Activated CD4-positive, alpha-beta T cell treated with anti-CD3 and anti-CD28 coated beads, Interleukin-2, amount 50 U/mL, for 48 hours (primary cell): Measurements from ENCODE around the gene CNTNAP2.

Experiments
- DNase-seq, 2 experiments: peaks; one replicate each; pipeline ENCODE4 v3.0.0-alpha.2; 2020

Gene CNTNAP2

DNA sequence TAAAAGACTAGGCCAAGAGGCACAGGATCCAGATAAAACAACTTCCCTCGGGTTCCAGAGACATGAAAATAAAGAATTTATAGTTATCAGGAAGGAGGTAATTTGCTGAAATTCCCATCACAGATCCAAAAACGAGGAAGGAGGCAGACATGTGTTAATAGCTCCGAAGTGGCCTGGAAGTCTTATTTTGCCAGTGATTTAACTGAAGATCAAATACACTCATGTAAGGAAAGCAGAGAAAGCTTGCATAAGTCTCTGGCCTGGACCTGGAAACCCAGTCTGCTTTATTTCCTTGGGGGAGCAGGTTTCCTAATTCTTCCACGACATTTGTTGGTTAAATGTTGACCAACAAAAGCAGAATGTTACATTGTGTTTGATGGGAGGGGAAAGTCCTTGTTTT lies 1975.3 kb downstream of the CNTNAP2 start:
- DNase-seq = no peak

DNA sequence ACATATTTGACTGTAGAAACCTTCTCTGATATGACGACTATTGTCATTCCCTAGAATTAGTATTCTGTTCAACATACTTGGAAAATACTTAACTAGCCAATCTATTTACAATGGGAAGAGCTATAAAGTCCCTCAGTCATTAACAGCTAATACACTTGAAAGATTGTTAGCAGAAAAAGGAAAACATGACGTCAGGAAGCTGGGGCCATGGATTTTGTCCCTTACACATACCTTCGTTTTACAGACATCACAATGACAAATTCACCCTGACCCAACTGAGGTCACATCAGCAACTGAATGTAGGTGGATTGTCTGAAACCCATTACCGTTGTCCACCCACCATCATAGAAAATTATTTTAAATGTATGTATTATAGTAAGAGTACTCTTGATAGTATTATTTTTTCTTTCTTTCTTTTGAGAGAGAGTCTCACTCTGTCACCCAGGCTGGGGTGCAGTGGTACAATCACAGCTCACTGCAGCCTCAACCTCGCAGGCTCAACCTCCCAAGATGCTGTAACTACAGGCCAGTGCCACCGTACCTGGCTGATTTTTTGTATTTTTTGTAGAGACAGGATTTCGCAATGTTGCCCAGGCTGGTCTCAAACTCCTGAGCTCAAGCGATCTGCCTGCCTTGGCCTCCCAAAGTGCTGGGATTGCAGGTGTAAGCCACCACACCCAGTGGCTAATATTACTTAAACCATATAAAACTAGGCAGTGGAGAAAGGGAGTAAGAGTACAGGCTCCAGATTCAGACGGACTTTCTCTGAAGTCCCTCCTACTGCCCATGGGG lies 1977.0 kb downstream of the CNTNAP2 start:
- no peak for DNase-seq

DNA sequence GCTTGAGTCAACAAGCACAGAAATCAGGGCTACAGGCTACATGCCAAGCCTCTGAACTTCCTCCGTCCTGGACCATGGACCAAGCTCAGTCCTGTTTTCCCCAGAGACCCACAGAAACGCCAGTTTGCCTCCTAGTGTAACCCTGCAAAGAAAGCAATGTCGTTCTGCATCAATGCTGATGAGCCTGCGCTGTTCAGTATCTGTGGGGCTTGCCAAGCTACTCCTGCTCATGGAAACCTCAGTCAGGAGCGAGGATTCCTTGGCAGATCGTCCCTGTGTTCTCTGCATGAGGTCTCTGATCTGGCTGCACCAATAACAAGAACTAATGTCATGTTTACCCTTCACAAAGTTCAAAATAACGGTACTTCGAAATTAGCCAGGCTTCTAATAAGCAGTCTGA lies 1978.5 kb downstream of the CNTNAP2 start:
- DNase-seq = no peak

DNA sequence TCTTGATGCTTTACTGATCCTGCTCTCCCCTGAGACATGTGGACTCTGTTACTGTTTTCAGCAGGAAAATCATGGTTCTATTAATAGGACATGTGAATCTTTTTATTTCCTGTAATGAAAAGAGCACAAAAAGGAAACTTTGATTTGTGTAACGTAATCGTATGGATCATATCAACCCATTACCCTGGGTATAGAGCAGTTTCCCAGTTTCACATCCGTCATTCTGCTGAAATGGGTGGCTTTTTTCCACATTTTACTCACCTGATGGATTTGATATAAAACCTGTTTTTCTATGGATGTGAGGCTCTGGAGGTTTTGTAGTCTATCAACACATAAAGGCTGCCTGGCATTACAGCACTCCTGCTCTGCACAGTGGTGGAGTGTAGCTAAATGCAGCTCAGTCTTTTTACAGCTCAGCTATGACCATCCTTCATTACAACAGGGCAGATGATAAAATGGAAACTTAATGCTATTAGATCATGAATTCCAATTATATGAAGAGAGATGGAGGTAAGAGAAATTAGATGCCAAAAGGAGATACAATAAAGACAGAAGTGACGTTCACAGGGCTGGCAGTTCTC lies 1987.6 kb downstream of the CNTNAP2 start:
- no peak for DNase-seq

DNA sequence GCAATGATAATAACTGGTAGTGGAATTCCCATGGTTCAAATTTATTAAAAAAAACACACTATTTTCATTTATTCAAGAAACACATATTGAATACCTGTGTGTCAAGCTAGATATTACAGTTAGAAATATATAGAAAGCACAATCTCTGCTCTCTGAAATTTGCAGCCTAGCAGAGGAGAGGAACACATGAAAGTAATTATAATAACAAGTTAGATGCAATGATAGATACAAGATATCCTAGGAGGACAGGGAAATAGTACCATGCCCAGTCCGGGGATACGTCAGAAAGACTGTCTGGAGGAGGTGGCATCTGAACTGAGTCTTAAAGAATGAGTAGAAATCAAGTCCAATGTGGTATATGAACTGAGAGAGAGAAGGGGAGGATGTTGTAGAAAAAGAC lies 1988.3 kb downstream of the CNTNAP2 start:
- DNase-seq = no peak

DNA sequence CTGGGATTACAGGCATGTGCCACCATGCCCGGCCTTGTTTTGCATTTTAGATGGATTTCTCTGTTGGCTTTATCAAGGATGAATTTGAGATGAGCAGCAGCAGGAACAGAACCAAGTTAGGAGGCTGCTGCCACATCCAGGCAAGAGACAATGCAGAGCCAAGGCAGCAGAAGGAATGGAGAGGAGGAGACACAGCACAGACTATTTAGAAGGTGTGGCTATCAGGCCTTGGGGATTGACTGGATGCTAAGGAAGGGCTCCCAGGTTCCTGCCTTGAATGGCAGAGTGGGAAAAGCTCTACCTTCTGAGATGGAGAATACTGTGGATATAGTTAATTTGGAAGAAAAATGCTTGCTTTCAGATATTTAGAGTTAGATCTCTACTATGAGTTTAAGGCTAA lies 1989.3 kb downstream of the CNTNAP2 start:
- DNase-seq = no peak

DNA sequence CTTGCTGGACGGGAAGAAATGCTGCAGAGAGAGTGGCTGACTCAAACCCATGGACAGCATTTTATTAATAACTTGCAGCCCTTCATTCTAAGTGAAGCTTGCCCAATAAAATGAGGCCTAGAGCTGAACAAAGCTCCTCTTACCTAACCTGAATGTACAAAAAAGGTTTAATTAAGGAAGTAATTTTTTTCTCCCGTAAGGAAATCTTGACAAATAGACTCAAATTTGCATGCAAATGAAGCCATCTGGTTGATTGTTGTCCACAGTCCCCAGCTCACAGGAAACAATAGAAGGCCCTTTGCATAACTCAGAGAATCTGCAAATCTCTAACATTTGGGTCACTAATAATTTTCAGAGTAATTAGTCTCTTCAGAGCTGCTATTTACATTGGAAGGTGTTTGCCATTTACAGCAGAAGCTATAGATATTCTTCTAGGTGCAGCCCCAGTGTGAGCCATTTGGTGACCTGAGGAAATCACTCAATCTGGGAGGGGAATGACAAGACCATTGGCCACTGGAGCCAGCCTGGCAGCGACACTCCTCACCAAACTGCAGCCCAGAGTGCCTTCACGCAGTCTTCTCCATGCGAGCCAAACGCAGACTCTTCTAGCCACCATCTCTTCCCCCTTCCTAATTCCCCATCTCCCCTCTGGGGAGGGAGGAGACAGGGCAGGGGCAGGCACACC lies 1991.0 kb downstream of the CNTNAP2 start:
- no peak for DNase-seq

DNA sequence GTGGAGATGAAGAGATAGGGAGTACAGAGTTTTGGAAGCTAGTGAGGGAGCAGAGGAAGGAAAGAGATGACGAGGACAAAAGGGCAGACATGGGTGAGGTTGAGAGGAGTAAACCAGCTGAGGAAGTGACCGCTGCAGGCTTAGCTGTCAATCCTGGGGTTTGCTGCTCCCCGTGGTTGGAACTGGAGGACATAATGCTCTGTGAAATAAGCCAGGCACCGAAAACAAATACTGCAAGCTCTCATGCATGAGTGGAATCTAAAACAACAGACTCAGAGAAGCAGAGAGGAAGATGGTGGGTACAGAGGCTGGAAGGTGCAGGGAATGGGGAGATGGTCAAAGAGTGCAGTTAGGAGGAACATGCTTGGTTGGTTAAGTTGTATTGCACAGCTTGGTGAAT lies 1991.8 kb downstream of the CNTNAP2 start:
- no peak for DNase-seq

DNA sequence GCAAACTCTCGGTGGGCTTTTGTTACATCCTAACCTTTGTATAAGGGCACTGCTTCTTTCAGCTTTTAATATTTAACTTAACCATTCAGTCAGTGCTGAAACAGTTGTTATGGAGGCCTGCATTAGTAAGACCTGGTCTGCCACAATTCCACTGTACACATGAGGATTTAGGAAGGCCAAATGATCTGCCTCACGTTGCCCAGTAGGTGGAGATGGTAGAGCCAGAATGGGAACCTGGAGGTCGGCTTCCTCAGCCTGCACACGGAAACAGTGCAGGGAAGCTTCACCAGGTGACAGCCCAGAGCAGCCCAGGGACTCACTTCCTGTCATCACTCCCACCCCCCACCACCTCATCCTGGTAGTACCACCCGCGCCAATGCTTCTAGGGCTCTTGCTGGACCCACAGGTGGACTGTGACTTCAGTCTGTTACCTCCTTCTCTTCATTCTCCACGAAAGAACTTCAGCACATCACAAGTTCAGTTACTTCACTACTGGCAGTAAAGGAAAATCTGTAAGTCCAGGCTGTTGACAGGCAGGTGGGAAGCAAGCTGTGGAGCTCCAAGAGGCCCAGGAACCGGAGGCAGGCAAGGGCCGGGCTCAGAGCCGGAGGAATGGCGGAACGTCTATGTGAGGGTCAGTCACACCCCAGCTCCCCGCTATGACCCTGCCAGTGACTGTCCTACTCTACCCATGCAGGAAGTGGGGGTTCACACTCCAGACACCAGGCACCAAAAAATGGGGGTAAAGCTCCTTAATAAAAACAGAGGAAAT lies 1993.7 kb downstream of the CNTNAP2 start:
- no peak for DNase-seq

DNA sequence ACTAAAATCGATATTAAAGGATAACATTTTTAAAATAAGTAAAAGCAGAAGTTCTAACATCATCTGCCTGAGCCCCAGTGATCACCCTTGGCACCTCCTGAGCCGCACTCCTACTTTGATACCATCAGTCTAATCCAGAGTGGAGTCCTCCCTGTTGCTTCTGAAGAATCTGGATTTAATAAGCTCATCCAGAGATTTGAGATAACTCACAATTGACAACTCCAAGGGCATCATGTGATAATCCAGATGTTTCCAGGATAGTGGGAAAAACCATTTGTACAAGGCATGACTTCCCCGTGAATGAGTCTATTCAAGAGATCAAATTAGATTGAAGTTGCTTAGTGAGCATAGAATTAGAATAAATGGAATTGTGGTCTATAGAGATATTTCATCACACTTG lies 1998.2 kb downstream of the CNTNAP2 start:
- no peak for DNase-seq

DNA sequence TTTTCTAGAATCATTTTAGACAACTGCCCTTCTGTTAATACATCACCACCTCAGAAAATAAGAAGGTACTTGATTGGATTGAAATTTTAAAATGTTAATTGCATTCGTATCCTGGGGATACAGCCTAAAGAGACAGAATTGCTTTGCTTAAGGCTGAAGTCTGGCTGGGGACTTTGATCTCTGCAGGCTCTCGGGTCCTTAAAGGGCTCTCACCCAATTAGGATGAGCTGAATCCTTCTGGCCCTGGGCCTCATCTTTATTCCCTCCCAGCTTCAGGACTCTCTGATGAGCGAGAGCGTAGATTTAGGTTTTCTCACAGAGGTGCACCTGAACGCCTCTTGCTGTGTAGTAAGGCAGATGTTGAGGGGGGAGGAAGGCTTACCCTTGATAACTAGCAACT lies 1998.7 kb downstream of the CNTNAP2 start:
- no peak for DNase-seq

DNA sequence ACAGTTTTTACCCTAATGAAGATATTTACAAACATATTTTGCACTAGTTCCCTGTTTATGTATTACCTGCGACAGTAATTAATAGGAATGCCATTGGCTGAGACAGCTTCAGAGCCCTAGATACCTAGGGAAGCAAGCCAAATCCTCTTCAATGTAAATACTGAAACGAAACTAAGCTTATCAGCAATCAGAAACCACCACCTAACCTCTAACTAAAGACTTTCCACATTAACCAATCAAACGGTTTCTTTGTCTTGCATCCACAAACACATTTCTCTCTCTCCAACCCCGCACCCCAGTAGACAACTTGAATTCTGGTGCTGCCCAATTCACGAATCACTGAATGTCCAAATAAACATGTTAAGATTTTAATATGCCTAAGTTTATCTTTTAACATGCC lies 1999.6 kb downstream of the CNTNAP2 start:
- no peak for DNase-seq

DNA sequence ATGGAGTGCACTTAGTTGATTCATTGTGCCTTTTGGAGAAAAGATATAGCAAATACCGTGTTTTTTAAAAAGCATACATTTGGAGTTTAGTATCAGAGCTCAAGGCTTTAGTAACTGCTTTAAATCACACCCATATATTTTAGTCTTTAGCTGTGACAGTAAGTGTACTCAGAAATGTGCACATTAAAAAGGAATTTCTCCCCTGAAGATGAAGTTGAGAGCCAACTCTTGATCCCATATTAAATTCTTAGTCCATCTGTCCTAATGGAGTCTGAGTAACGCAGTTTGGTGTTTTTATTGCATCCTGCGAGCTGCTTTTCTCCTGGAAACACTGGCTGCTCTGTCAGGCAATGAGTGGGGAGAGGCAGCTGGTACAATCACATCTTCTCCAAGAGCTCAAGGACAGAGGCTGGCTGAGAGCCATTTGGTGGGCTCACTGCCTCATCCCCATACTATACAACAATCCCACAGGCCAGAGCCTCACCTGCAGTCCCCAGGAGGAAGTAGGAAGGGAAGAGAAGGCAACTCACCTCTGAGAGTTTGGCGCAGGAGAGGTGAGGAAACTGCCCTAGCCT lies 2000.3 kb downstream of the CNTNAP2 start:
- no peak for DNase-seq

DNA sequence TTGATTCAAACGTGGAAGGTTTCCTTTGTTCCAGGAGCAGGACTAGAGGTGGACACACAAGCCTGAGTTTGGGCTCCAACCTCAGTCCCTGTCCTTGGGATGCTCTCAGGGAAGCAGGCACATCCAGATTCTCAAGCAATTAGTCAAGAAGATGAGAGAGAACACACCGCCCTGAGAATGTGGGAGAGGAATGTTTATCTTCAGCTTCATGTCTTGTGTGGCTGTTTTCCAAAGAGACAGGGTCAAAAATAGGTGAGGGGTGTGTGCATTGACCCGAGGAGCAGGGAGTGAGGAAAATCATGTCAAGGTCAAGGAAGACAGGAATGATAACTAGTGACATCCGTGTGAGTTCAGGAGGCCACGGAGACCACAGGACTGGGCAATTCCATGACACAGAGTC lies 2001.8 kb downstream of the CNTNAP2 start:
- DNase-seq = no peak

DNA sequence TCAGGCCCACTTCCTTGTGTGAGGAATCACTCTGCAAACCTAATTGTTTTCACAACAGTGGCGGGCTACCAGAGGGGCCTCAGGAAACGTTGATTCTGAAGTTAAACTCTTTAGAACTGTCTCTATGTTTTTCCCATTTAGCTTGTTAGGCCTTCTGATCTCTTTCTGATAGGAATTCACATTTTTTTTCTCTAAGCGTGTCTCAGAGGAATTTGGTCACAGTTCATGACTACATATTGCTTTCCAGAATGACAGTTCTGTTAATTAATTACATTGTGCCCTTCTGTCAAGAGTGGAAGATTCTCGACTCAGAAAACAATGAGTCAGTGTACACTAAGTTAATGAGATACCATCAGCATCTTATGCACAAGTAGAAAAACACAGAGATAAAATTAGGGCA lies 2004.8 kb downstream of the CNTNAP2 start:
- DNase-seq = no peak

DNA sequence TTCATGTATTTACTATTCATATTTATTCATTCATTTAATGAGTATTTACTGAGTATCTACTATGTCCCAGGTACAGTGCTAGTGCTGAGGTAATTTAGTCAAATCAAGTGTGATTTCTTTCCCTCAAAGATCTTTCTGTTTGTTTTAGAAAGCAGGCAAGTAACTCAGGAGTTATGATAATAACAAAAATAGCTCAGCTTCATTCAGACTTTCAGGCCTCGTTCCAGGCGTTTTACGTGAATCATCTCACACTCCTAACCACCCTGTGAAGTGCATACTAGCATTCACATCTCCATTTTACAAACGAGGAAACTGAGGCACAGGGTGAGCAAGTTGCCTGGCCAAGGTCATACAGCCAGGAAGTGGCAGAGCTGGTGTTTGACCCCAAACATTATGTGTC lies 2005.2 kb downstream of the CNTNAP2 start:
- no peak for DNase-seq

DNA sequence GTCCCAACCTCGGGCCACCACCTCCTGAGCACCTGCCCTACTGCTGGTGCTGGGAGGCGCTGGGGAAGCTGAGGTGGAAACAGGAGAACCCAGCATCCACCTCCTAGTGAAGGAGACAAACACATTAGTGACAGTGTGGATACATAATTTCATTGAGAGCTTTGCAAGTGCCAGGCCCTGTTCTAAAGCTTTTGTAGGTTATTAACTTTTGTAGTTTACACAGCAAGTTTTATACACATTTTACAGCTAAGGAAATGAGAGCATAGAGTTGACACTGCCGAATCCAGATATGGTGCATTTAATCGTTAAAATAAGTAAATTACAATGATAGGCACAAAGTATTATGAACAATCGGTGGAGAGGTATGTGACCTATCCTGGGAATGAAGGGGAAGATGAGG lies 2007.9 kb downstream of the CNTNAP2 start:
- DNase-seq = no peak

DNA sequence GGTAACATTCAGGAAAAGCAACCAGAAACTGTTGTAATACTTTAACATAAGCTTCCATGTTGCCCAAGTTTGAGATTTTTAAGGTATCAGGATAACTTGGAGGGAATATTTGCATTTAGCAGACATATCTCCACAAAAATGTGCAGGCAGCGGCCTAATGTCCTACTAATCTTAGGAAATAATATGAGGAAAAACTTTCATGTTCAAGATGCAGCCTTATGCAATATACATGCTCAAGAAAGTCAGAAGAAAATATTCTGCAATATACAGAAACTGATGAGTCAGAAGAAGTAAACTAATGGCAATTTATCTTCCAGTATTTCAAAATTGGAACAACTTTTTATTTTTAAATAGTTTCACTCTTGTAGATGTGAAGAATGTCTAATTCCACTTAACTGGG lies 2010.8 kb downstream of the CNTNAP2 start:
- DNase-seq = no peak

DNA sequence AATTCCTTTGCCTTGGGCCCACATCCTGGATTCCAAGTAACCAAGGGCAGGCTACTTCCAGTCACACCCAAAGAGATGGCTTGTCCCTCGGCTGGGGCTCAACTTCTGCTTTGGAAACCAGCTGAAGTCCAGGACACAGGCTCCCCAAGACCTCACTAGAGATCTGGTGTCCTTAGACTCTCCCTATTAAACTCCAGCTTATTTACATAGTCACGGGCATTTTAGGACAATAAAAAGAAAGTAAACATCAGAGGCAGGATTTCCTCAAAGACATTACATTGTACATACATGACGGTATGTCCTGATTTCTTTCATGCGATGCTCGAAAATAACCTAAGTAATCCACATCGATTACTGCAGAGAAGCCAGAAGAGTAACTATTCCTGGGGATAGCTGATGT lies 2012.4 kb downstream of the CNTNAP2 start:
- no peak for DNase-seq

DNA sequence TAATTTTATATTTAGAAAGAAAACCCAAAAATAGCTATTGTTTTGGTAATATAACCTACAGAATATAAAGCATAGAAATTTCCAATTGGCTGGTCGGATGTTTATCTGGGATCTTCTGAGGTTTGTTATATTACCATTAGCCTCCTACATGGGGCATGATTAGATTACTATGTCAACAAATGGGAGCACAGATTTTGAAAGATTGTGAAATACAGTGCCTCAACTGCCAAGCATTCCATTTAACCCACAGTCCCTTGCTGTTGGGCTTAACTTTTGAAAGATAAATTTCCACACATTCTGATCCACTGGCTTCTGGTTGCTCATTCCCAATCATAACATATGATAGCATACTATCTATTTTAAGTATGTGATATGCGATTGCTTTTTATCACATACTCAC lies 2018.5 kb downstream of the CNTNAP2 start:
- no peak for DNase-seq

DNA sequence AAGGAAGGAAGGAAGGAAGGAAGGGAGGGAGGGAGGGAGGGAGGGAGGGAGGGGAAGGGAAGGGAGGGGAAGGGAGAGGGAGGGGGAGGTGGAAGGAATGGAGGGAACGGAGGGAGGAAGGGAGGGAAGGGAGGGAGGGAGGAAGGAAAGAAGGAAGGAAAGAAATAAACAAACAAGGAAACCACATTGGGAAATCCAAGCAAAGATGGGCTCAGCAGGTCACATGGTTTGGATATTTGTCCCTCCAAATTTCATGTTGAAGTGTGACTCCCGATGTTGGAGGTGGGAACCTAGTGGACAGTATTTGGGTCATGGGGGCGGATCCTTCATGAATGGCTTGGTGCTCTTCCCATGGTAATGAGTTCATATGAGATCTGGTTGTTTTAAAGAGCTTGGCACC lies 2019.4 kb downstream of the CNTNAP2 start:
- DNase-seq = no peak

DNA sequence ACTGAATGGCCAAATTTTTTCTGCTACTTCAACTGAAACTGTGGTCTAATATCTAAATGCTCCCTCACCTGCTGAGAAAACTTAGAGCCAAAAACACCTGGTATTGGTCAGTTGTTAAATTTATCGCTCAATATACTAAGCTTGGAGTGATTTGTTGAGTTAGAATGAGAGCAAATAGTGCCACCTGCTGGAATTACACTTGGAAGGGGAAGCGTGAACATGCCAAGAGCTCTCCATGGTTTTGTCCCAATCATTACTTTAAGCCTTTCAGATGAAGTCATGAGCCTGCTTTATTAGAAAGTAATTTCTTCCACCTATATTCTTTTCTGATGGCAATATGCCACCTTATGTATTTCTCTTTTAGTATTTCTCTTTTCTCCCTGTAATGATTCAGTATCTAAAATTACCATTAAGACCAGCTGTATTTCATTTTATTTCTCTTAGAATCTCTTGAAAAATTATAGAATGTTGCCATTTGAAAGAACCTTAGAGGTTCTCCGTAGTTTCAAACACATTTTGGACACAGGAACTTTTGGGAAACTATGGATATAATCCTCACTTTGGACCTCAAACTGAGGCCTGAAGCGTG lies 2026.2 kb downstream of the CNTNAP2 start:
- no peak for DNase-seq

DNA sequence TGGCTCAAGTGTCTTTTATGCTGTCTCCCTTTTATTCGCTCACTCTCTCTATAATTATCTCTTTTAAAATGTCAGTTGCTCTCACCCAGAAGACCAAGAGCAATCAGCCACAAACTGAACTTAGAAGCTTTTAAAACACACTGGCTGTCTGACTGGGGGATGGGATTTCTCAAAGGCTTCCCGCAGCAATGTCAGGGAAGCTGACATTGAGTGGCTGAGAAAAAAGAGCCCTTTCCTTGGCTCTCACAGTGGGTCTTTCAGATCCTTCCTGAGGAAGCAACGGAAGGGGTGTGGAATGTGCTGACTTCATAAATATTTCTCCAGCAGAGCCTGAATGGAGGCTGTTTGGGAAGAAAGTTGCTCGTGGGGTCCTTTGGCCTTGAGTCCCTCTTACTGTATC lies 2028.2 kb downstream of the CNTNAP2 start:
- DNase-seq = no peak
